ENCODE measurements around the gene NCKAP1.
"Not testable (repeated sequence)": the region's sequence is repeated elsewhere in the genome, so short reads cannot be mapped to it uniquely, and the experiment has no call there.

Gene NCKAP1

GRCh38 chr2:183019718-183020442, 18.4 kb downstream of the NCKAP1 start:
- Mint-ChIP-seq H3K4me3 (no peak overlapping the region), H3K36me3 (ENCODE audit: low read depth) (peaks cover 88% of the 10 kb centered on the region), H3K27ac (no peak overlapping the region), H3K27me3 (ENCODE audit: low read depth, poor library complexity) (peaks cover 2% of the 10 kb centered on the region), H3K4me1 (peaks cover 7% of the 10 kb centered on the region), H3K9me3 (peaks cover 25% of the 10 kb centered on the region)
- no peak for TF ChIP-seq CTCF (IDR thresholded peaks at IDR 0.05)
- DNase-seq = no peak

DNA sequence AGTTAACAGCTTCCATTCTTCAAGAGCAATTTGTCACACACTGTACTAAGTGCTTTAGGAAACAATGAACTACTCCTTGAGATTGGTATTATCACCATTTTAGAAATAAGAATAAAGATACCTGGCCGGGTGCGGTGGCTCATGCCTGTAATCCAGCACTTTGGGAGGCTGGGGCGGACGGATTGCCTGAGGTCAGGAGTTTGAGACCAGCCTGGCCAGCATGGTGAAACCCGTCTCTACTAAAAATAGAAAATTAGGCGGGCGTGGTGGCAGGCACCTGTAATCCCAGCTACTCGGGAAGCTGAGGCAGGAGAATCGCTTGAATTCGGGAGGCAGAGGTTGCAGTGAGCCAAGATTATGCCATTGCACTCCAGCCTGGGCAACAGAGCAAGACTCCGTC, 20.4 kb downstream of the NCKAP1 start:
- not testable (repeated sequence) for H3K27me3 Mint-ChIP-seq (ENCODE audit: low read depth, poor library complexity); H3K4me3 Mint-ChIP-seq

GRCh38 chr2:183014005-183014404, 24.3 kb downstream of the NCKAP1 start:
- Mint-ChIP-seq H3K36me3 (ENCODE audit: low read depth) (peaks cover 49% of the 10 kb centered on the region), H3K9me3 (peaks cover 14% of the 10 kb centered on the region), H3K27me3 (ENCODE audit: low read depth, poor library complexity) (no peaks in the 10 kb centered on the region), H3K4me3 (no peak overlapping the region), H3K27ac (no peak overlapping the region), H3K4me1 (peaks cover 24% of the 10 kb centered on the region)
- TF ChIP-seq CTCF (IDR thresholded peaks at IDR 0.05) = no peak
- no peak for DNase-seq

More for the DNA sequence above, 20.4 kb downstream of the NCKAP1 start:
- H3K27ac Mint-ChIP-seq, DNase-seq, H3K4me1 Mint-ChIP-seq: not testable (repeated sequence)
- Mint-ChIP-seq H3K9me3 (peaks cover 25% of the 10 kb centered on the region), H3K36me3 (ENCODE audit: low read depth) (peaks cover 86% of the 10 kb centered on the region)

- Mint-ChIP-seq H3K27ac (peak overlapping the region; percentile 77), H3K36me3 (ENCODE audit: low read depth) (peaks cover 38% of the 10 kb centered on the region), H3K4me1 (peaks cover 24% of the 10 kb centered on the region), H3K9me3 (peaks cover 5% of the 10 kb centered on the region), H3K27me3 (ENCODE audit: low read depth, poor library complexity) (no peaks in the 10 kb centered on the region), H3K4me3 (no peak overlapping the region)
- DNase-seq = no peak
- TF ChIP-seq CTCF (IDR thresholded peaks at IDR 0.05) = no peak
Observed at GRCh38 chr2:183011743-183012142, 26.5 kb downstream of the NCKAP1 start.

GRCh38 chr2:183010112-183010511, 28.1 kb downstream of the NCKAP1 start:
- Mint-ChIP-seq H3K27ac (peak overlapping the region; percentile 93), H3K36me3 (ENCODE audit: low read depth) (peaks cover 23% of the 10 kb centered on the region), H3K27me3 (ENCODE audit: low read depth, poor library complexity) (no peaks in the 10 kb centered on the region), H3K4me1 (peaks cover 22% of the 10 kb centered on the region), H3K9me3 (no peaks in the 10 kb centered on the region), H3K4me3 (peak overlapping the region; percentile 37)
- DNase-seq = peak; percentile 56
- no peak for TF ChIP-seq CTCF (IDR thresholded peaks at IDR 0.05)

DNA sequence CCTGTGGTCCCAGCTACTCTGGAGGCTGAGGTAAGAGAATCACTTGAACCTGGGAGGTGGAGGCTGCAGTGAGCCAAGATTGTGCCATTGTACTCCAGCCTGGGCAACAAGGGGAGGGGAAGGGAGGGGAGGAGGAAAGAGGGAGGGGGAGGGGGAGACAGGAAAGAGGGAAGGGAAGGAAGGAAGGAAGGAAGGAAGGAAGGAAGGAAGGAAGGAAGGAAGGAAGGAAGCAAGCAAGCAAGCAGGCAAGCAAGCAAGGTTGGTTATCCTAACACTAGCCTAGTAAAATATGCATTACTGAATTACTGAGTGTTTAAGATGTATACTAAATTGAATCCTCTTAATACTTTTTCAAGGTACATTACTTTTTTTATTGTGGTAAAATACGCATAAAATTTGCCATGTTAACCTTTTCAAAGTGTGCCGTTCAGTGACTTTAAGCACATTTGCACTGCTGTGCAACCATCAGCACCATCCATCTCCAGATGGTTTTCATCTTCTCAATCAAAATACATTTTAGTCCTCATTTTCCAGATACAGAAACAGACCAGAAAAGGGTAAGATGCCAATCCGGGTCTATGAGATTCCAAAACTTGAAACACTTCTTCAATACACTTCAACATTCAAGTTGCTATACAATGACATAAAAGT, 28.9 kb downstream of the NCKAP1 start:
- Mint-ChIP-seq H3K4me1 (peaks cover 17% of the 10 kb centered on the region), H3K9me3 (no peaks in the 10 kb centered on the region), H3K27me3 (ENCODE audit: low read depth, poor library complexity) (no peaks in the 10 kb centered on the region), H3K36me3 (ENCODE audit: low read depth) (peaks cover 19% of the 10 kb centered on the region), H3K27ac (no peak overlapping the region), H3K4me3 (no peak overlapping the region)
- TF ChIP-seq CTCF (IDR thresholded peaks at IDR 0.05) = no peak
- DNase-seq = no peak
